HL-60 (cell line): ENCODE data around the gene SELENOW.
A peak's percentile ranks its signal among the peaks of the same experiment; 100 is the strongest.
"Not testable (repeated sequence)": the region's sequence is repeated elsewhere in the genome, so short reads cannot be mapped to it uniquely, and the experiment has no call there.

Experiments used
- DNase-seq, 2 experiments: peaks; one replicate each; pipeline ENCODE4 v3.0.0-alpha.2; 2010 to 2020; ENCODE audit warnings: low read depth in 1 of 2, low spot score in 1 of 2
- H3K27ac ChIP-seq: fragments of 250-450 bp; sonication (Bioruptor Pico); replicated peaks from 2 replicates; pipeline ENCODE4 v1.5.1; 2020; ENCODE audit warnings: mild to moderate bottlenecking, moderate library complexity
- H3K27me3 ChIP-seq: fragments of 250-450 bp; sonication (Bioruptor Pico); 2 replicates; pipeline ENCODE4 v1.5.1; 2021; ENCODE audit warnings: mild to moderate bottlenecking, moderate library complexity; ENCODE audit not compliant: insufficient read depth, poor library complexity, severe bottlenecking
- H3K4me3 ChIP-seq: replicated peaks from 2 replicates; pipeline ENCODE4 v1.5.1; 2011; ENCODE audit warnings: mild to moderate bottlenecking, control low read depth, low read length; ENCODE audit not compliant: insufficient read depth
- CTCF ChIP-seq: IDR thresholded peaks from one replicate; pipeline ENCODE4 v1.5.1; 2011; ENCODE audit warnings: low read length, control low read depth, inconsistent platforms; ENCODE audit not compliant: insufficient read depth
- GABPA ChIP-seq: IDR thresholded peaks from 2 replicates; pipeline ENCODE4 v1.6.1; 2012; ENCODE audit warnings: low read depth
- POLR2AphosphoS5 ChIP-seq: IDR thresholded peaks from 2 replicates; pipeline ENCODE4 v1.6.1; 2012; ENCODE audit warnings: low read depth
- REST ChIP-seq: IDR thresholded peaks from 2 replicates; pipeline ENCODE4 v1.6.1; 2012; ENCODE audit warnings: low read depth; ENCODE audit not compliant: insufficient replicate concordance
- SPI1 ChIP-seq: IDR thresholded peaks from 2 replicates; pipeline ENCODE4 v1.6.1; 2012; ENCODE audit warnings: low read depth, mild to moderate bottlenecking, borderline replicate concordance

Gene SELENOW

GRCh38 chr19:47745010-47745901, 33.2 kb upstream of the SELENOW start, which contains the start of gene NOP53:
NOP53 (plus strand) TSS chr19:47745546; CDS start chr19:47745560, 14 bp downstream.
- H3K4me3 ChIP-seq = peak within 1 kb of the TSS; percentile 65
- H3K27me3 ChIP-seq = no peaks in the 10 kb centered on the region
- peak within 1 kb of the TSS; percentile 97 for H3K27ac ChIP-seq
- TF ChIP-seq POLR2AphosphoS5 = peak; percentile 97
- no peak for TF ChIP-seq CTCF
- peak; percentile 79 for TF ChIP-seq REST
- peak; percentile 87 for TF ChIP-seq GABPA
- TF ChIP-seq SPI1 = no peak
- peak; percentile 89 to 97 for DNase-seq

GRCh38 chr19:47746129-47746528, 32.4 kb upstream of the SELENOW start:
- not testable (repeated sequence) for DNase-seq, H3K27me3 ChIP-seq
- peak overlapping the region; percentile 65 for H3K4me3 ChIP-seq
- H3K27ac ChIP-seq = peak overlapping the region; percentile 97

- TF ChIP-seq GABPA = no peak
- TF ChIP-seq SPI1 = no peak
- no peak for TF ChIP-seq POLR2AphosphoS5
- TF ChIP-seq REST = no peak
- no peak for TF ChIP-seq CTCF
- no peak overlapping the region for H3K4me3 ChIP-seq
- no peak for DNase-seq
- no peaks in the 10 kb centered on the region for H3K27me3 ChIP-seq
- no peak overlapping the region for H3K27ac ChIP-seq
These were observed 29.2 kb upstream of the SELENOW start for GRCh38 chr19:47749326-47749725.

DNA sequence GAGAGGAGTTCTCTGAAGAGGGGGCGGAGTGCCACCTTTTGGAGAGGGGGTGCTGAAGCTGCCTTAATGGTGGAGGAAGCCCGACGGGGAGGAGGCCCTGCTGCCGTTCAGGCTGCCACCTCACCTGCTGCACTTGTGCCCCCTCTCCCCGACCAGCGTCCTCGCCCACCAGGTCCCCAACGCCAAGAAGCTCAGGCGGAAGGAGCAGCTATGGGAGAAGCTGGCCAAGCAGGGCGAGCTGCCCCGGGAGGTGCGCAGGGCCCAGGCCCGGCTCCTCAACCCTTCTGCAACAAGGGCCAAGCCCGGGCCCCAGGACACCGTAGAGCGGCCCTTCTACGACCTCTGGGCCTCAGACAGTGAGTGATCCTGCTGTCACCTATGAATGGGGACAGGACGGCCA, 27.8 kb upstream of the SELENOW start:
- no peaks in the 10 kb centered on the region for H3K27me3 ChIP-seq
- H3K27ac ChIP-seq = no peak overlapping the region
- no peak overlapping the region for H3K4me3 ChIP-seq
- TF ChIP-seq CTCF (no peak), SPI1 (no peak), REST (no peak), POLR2AphosphoS5 (no peak), GABPA (no peak)
- DNase-seq = no peak
